ENCODE results near the gene CAMTA1.

The CAMTA1 gene

GRCh38 chr1:7008975-7009740 is 223.9 kb downstream of the CAMTA1 start:
- TF ChIP-seq CTCF (conservative IDR thresholded peaks at IDR 0.05; ENCODE audit: control insufficient read depth, insufficient read depth, low read depth, low read length), result no peak
- DNase-seq (ENCODE audit: low read depth), result no peak
- no peak overlapping the region for H3K4me3 ChIP-seq (ENCODE audit: control insufficient read depth, low read depth, low read length)

- TF ChIP-seq CTCF (conservative IDR thresholded peaks at IDR 0.05; ENCODE audit: control insufficient read depth, insufficient read depth, low read depth, low read length), result no peak
- H3K4me3 ChIP-seq (ENCODE audit: control insufficient read depth, low read depth, low read length), result no peak overlapping the region
- DNase-seq (ENCODE audit: low read depth), result no peak
Observed at GRCh38 chr1:7009741-7010525, 224.7 kb downstream of the CAMTA1 start.

DNA sequence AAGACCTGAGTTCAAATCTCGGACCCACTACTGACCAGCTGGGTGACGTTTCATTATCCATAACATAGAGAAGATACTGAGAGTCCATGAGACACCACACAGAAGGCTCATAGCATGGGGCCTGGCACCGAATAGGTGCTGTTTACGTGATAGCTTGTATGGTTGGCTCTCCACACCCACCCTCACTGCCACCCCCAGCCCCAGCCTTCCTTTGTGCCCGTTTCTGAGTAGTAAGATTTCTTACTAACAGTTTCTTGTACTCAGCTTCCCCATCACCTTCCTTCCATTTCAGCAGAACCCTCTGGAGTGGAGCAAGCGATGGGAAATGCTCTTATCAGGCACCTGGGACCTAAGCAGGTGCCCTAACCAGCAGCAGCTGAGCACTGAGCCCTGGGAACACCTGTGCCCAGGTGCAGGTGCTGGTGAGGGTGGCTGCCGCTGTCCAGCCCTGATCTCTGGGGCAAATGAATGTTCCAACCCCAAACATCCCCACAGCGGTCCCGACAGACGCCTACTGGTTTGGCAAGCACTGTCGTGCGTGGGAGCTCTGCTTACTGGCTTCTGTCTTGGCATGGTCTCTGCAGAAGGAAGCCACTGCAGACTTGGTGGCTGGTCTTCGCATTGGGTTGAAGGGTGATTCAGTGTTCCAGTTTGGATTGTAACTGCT is 225.4 kb downstream of the CAMTA1 start:
- no peak for DNase-seq (ENCODE audit: low read depth)
- TF ChIP-seq CTCF (conservative IDR thresholded peaks at IDR 0.05; ENCODE audit: control insufficient read depth, insufficient read depth, low read depth, low read length), result no peak
- H3K4me3 ChIP-seq (ENCODE audit: control insufficient read depth, low read depth, low read length), result no peak overlapping the region

DNA sequence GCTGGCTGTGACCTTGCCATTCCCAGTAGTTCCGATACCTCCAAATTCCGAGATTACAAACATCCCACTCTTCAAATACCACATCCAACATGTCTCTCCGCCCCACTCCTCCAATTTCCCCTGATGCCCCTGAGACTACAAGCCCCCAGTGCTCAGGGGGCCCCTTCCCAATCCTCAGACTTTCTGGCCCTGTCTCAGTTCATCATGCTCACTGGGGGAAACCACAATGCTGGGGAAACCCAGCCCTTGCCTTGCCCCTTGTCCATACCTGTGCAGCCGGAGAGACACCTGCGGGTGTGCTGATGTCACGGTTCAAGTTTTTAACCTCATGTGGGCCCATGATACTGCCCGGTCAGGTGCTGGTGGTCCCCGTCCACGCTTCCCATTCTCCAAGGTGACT is 226.6 kb downstream of the CAMTA1 start:
- no peak for TF ChIP-seq CTCF (conservative IDR thresholded peaks at IDR 0.05; ENCODE audit: control insufficient read depth, insufficient read depth, low read depth, low read length)
- DNase-seq (ENCODE audit: low read depth), result no peak
- H3K4me3 ChIP-seq (ENCODE audit: control insufficient read depth, low read depth, low read length), result no peak overlapping the region

GRCh38 chr1:7012461-7012924 is 227.2 kb downstream of the CAMTA1 start:
- TF ChIP-seq CTCF (conservative IDR thresholded peaks at IDR 0.05; ENCODE audit: control insufficient read depth, insufficient read depth, low read depth, low read length), result no peak
- H3K4me3 ChIP-seq (ENCODE audit: control insufficient read depth, low read depth, low read length), result no peak overlapping the region
- no peak for DNase-seq (ENCODE audit: low read depth)

DNA sequence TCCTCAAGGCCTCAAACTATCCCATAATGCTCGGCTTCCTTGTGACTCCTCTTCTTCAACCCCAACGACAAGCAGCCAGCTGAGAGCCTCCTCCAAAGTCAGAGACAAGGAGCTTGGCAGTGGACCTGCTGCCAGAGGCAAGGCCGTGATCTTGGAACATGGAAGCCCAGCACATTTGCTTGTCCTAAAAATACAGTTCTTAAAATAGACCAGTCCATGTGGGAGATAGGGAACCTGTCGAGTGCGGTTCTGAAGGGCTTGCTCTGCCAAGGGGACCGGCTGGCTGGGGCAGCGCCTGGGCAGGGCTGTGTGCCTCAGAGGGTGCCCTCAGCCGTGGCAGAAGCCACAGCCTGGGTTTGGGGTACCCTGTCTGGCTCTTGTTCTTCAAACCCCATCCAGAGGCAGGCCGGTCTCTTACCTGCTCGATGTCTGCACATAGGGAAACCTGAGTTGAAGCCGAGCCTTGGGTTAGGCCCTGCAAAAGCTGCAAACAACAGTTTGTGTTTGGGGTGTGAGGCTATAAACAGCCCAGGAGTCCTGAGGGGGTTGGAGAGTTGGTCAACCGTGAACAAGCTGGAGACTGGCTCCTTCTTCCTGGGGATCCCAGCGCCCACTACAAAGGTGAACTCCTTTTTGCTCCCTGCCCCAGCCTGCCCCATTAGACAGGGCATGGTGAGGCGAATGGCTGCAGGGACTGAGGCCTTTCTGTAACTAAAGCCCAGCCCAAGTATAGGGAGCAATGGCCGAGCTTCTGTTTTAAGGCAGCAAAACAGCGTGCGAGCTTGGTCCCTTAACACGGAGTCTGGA is 228.8 kb downstream of the CAMTA1 start:
- no peak for DNase-seq (ENCODE audit: low read depth)
- H3K4me3 ChIP-seq (ENCODE audit: control insufficient read depth, low read depth, low read length), result no peak overlapping the region
- TF ChIP-seq CTCF (conservative IDR thresholded peaks at IDR 0.05; ENCODE audit: control insufficient read depth, insufficient read depth, low read depth, low read length), result no peak

Data from fibroblast of mammary gland (primary cell).